ENCODE data around the gene SIRT6.
"Not testable (repeated sequence)": the region's sequence is repeated elsewhere in the genome, so short reads cannot be mapped to it uniquely, and the experiment has no call there.

SIRT6 gene

DNA sequence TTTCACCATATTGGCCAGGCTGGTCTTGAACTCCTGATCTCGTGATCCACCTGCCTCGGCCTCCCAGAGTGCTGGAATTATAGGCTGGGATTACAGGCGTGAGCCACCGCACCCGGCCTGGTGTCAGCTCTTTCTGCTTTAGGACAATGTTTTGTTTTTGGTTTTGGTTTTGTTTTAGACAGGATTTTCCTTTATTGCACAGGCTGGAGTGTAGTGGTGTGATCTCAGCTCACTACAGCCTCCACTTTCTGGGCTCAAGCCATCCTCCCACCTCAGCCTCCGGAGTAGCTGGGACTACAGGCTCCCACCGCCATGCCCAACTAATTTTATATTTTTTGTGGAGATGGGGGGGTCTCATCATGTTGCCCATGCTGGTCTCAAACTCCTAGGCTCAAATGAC is 53.3 kb downstream of the SIRT6 start:
- not testable (repeated sequence) for DNase-seq

- DNase-seq: not testable (repeated sequence)
Measured at GRCh38 chr19:4127322-4127721, 55.0 kb downstream of the SIRT6 start.

DNA sequence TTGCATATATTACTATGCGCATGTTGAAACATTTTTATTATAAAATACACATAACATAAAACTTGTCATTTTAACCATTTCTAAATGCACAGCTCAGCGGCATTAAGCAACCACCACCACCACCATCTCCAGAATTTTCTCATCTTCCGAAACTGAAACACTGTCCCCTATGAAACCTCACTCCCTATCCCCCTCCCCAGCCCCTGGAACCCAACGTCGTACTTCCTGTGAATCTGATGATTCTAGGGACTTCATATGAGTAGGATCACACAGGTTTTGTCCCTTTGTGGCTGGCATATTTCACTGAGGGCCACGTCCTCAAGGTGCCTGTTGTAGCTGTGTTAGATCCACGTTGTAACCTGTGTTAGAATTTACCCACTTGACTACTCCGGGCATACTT is 57.7 kb downstream of the SIRT6 start:
- DNase-seq: no peak
